ENCODE data around the gene ZSWIM6.

The ZSWIM6 gene

DNA sequence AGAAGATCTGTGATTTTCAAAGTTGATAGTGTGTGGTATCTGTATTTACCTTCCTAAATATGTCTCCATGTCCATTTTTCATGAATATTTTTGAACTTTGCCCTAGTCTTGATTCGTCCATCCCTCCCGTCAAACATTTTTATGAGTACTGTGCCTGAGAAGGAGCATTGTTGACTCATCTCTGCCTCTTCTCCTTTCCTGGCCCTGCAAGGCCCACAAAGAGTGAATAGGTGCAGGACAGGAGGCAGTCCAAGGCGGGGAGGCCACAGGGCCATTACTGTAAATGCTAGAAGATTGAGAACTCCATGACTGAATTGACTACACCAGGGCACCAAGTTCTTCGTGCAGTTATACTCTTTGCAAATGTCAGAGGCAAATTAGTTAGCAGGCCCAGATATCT is 200.9 kb downstream of the ZSWIM6 start:
- TF ChIP-seq, protein P1, sequence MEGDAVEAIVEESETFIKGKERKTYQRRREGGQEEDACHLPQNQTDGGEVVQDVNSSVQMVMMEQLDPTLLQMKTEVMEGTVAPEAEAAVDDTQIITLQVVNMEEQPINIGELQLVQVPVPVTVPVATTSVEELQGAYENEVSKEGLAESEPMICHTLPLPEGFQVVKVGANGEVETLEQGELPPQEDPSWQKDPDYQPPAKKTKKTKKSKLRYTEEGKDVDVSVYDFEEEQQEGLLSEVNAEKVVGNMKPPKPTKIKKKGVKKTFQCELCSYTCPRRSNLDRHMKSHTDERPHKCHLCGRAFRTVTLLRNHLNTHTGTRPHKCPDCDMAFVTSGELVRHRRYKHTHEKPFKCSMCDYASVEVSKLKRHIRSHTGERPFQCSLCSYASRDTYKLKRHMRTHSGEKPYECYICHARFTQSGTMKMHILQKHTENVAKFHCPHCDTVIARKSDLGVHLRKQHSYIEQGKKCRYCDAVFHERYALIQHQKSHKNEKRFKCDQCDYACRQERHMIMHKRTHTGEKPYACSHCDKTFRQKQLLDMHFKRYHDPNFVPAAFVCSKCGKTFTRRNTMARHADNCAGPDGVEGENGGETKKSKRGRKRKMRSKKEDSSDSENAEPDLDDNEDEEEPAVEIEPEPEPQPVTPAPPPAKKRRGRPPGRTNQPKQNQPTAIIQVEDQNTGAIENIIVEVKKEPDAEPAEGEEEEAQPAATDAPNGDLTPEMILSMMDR (IDR thresholded peaks at IDR 0.05; ENCODE audit: extremely low read depth, missing control alignments): no peak
- no peak for DNase-seq (ENCODE audit: low spot score)

DNA sequence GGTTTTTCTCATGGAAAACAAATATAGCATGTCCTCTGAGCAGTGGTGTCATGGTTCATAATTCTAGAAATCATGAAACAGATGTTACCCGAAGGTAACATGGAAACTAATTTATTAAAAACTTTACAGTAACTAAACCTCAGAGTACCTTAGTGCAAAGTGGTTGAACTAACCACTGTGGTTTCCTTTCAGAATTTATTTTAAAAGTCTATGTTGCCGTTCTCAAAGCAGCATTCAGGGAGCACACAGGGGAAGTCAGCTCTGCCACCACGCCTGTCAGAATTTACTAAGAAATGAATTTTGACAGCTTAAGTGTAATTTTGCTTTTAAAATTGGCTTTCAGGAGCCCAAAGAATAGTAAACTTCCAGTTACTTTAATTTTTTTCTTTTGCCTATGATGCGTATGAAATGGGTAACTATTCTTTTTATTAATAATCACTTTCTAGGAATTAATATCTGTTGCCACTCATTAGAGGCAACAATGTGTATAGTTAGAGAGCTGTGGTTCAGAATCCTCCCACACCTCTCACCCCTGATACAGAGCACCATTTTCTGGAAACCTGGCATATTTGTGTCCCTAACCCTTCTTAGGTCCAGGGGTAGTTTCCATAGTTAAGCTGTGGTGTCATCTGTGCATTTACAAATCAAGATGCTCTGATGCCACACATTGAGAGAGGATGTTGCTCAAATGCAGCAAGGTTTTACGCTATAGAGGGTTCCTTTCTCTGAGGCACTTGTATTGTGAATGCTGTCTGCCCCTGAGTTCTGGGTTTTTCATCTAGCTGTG is 202.6 kb downstream of the ZSWIM6 start:
- TF ChIP-seq, protein P1 (IDR thresholded peaks at IDR 0.05; ENCODE audit: extremely low read depth, missing control alignments): no peak
- peak; percentile 50 for DNase-seq (ENCODE audit: low spot score)

DNA sequence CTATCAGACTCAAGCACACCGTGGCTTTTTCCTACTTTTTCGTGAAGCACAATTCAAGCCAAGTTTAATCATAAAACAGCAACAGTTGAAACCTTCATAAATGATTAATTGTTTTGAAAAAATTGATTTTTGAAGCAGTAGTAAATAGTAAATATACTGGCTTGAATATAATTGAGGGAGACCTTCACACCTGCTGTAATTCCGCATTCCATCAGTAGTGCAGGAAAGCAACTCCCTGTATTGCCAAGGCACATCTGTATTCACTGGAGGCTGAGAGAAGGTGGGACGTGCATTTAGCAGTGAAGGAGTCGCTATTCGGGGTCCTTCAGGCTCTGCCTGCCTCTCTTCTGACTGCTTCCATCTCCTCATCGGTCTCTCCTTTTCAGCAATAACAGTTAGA is 203.8 kb downstream of the ZSWIM6 start:
- TF ChIP-seq, protein P1 (IDR thresholded peaks at IDR 0.05; ENCODE audit: extremely low read depth, missing control alignments): no peak
- no peak for DNase-seq (ENCODE audit: low spot score)

DNA sequence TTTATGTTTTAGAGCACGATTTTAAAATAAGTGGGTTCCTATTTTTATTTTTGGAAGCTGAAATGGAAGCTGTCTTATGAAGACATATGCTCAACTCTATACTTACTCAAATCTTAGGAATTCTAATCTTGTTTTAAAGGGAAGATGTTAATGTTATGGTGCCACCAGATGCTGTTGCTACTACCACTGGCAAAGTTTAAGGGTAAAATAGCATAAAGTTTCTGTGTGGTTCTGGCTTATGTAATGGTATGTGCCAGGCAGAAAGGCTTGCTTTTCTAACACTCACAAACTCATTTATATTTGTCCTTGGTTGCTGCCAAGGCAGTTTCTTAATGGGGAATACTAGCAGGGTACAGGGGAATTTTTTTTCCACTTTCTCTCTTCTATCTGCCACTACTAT is 204.9 kb downstream of the ZSWIM6 start:
- TF ChIP-seq, protein P1 (IDR thresholded peaks at IDR 0.05; ENCODE audit: extremely low read depth, missing control alignments): no peak
- DNase-seq (ENCODE audit: low spot score): no peak

DNA sequence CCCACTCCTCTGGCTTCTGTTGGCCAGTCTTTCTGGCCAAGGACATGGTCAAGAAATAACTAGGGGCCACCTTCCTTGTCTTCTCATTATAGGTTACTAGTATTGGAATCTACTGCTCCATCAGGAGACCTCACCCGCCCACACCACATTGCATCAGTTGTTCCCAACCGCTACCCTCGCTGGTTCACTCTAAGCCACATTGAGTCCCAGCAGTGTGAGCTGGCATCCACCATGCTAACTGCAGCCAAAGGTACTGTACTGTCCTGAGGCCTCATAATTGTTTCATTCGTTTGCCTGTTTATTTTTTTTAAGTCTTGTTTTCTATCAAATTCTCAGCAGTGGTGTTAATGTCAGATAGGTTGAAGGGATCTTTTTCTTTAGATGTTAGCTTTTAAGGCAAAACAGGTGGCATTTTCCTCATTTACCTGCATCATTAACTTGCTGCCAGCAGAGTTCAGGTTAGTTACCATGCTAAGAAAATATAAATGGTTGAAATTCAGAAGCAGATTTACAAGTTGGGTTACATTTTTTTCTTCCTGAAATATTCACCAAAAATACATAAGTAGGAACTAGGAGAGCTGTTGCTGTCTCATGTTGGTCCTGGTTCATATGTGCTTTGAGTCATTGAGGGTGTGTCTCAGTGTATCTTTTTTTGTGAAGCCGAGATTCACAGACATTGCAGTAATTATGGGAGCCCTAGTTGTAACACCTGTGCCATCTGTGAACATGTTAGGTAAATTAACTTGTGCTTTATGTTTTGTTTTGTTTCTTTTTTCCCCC is 206.9 kb downstream of the ZSWIM6 start:
- TF ChIP-seq, protein P1 (IDR thresholded peaks at IDR 0.05; ENCODE audit: extremely low read depth, missing control alignments): no peak
- DNase-seq (ENCODE audit: low spot score): no peak

DNA sequence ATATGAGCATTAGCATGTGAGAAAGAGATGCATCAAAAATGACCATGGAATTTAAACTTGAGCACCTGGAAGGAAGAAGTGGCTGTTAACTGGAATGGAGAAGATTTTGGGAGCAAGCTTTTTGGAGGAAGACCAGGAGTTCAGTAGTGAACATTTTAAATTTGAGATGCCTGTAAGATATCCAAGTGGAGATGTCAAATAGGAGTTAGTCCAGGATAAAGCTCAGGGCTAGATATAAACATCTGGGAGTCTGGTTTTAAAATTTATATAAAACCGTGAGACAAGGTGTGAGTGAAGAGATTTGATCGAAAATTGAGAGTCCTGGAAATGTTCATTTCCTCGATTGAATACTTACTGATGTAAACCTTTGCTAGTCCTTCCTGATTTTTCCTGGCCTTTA is 217.5 kb downstream of the ZSWIM6 start:
- no peak for DNase-seq (ENCODE audit: low spot score)

More for the DNA sequence above, 217.5 kb downstream of the ZSWIM6 start:
- TF ChIP-seq, protein P1 (IDR thresholded peaks at IDR 0.05; ENCODE audit: extremely low read depth, missing control alignments): no peak
